OCI-LY1 (cell line): ENCODE results near the gene SYDE2.
"Not testable (repeated sequence)": the region's sequence is repeated elsewhere in the genome, so short reads cannot be mapped to it uniquely, and the experiment has no call there.

Experiments
- H2AFZ ChIP-seq: fragments of 200-600 bp; sonication (generic), shearing (Covaris generic); 2 replicates; pipeline ENCODE4 v1.6.0; 2014; ENCODE audit warnings: antibody characterized with exemption, mild to moderate bottlenecking, low read length
- H3F3A ChIP-seq: fragments of 200-600 bp; sonication (generic), shearing (Covaris generic); 2 replicates; pipeline ENCODE4 v1.6.0; 2014; ENCODE audit warnings: mild to moderate bottlenecking, antibody characterized with exemption, low read length, moderate library complexity; ENCODE audit not compliant: insufficient read depth
- H3K27ac ChIP-seq: fragments of 200-600 bp; sonication (generic); 2 replicates; pipeline ENCODE4 v1.5.1; 2014; ENCODE audit warnings: low read length, mixed run types, mild to moderate bottlenecking, low read depth; ENCODE audit not compliant: poor library complexity, severe bottlenecking
- H3K27me3 ChIP-seq: fragments of 200-600 bp; sonication (generic); 2 replicates; pipeline ENCODE4 v1.6.0; 2014; ENCODE audit warnings: antibody characterized with exemption, mild to moderate bottlenecking, low read length, moderate library complexity; ENCODE audit not compliant: insufficient read depth
- H3K36me3 ChIP-seq: fragments of 200-600 bp; sonication (generic); 2 replicates; pipeline ENCODE4 v1.6.1; 2014; ENCODE audit warnings: mild to moderate bottlenecking, antibody characterized with exemption, low read length, moderate library complexity, mixed read lengths; ENCODE audit not compliant: insufficient read depth
- H3K4me1 ChIP-seq: fragments of 200-600 bp; sonication (generic); 2 replicates; pipeline ENCODE4 v1.5.1; 2014; ENCODE audit warnings: mild to moderate bottlenecking, low read length, moderate library complexity; ENCODE audit not compliant: insufficient read depth, severe bottlenecking
- H3K4me2 ChIP-seq: fragments of 200-600 bp; sonication (generic), shearing (Covaris generic); 2 replicates; pipeline ENCODE4 v1.6.1; 2014; ENCODE audit warnings: low read length
- H3K4me3 ChIP-seq: fragments of 200-600 bp; sonication (generic); 2 replicates; pipeline ENCODE4 v1.5.1; 2014; ENCODE audit warnings: low read length, low read depth, mild to moderate bottlenecking, mixed read lengths; ENCODE audit not compliant: poor library complexity, severe bottlenecking
- H3K79me2 ChIP-seq: fragments of 200-600 bp; shearing (Covaris generic); 2 replicates; pipeline ENCODE4 v1.6.1; 2016; ENCODE audit warnings: mixed run types, low read length, mixed read lengths; ENCODE audit not compliant: insufficient read depth
- H3K9ac ChIP-seq: fragments of 200-600 bp; sonication (generic), shearing (Covaris generic); 2 replicates; pipeline ENCODE4 v1.6.1; 2014; ENCODE audit warnings: mild to moderate bottlenecking, low read length, mixed read lengths
- H3K9me2 ChIP-seq: fragments of 200-600 bp; sonication (generic), shearing (Covaris generic); 2 replicates; pipeline ENCODE4 v1.6.1; 2014; ENCODE audit warnings: low read depth, mild to moderate bottlenecking, low read length, mixed read lengths
- H3K9me3 ChIP-seq: fragments of 200-600 bp; shearing (Covaris generic); 2 replicates; pipeline ENCODE4 v1.6.1; 2014; ENCODE audit warnings: low read length, mixed read lengths
- H4K20me1 ChIP-seq: fragments of 200-600 bp; sonication (generic), shearing (Covaris generic); 2 replicates; pipeline ENCODE4 v1.6.0; 2016; ENCODE audit warnings: mild to moderate bottlenecking, low read length; ENCODE audit not compliant: insufficient read depth
- CTCF ChIP-seq: fragments of 200-600 bp; sonication (generic), shearing (Covaris generic); IDR thresholded peaks from 2 replicates; pipeline ENCODE4 v1.5.1; 2017; ENCODE audit warnings: mild to moderate bottlenecking, antibody characterized with exemption, low read length, moderate library complexity, mixed read lengths
- EZH2 ChIP-seq: fragments of 200-600 bp; sonication (generic), shearing (Covaris generic); IDR thresholded peaks from 2 replicates; pipeline ENCODE4 v1.8.0; 2017; ENCODE audit warnings: borderline replicate concordance, mixed run types, mild to moderate bottlenecking, antibody characterized with exemption, low read length, moderate library complexity, mixed read lengths

Gene SYDE2

GRCh38 chr1:85148524-85149250, 52.1 kb downstream of the SYDE2 start:
- Histone ChIP-seq H2AFZ (no peak overlapping the region), H3K4me3 (no peak overlapping the region), H3K4me2 (no peak overlapping the region), H3K9me3 (no peaks in the 10 kb centered on the region), H3K4me1 (no peaks in the 10 kb centered on the region), H3F3A (no peaks in the 10 kb centered on the region), H3K27ac (no peak overlapping the region), H3K9ac (no peak overlapping the region), H4K20me1 (no peaks in the 10 kb centered on the region), H3K36me3 (no peaks in the 10 kb centered on the region), H3K27me3 (no peaks in the 10 kb centered on the region), H3K79me2 (no peaks in the 10 kb centered on the region), H3K9me2 (no peaks in the 10 kb centered on the region)
- no peak for TF ChIP-seq CTCF
- TF ChIP-seq EZH2, result no peak

GRCh38 chr1:85146972-85147359, 53.9 kb downstream of the SYDE2 start:
- H3K9ac ChIP-seq, result no peak overlapping the region
- no peaks in the 10 kb centered on the region for H3K27me3 ChIP-seq
- H3K36me3 ChIP-seq, result no peaks in the 10 kb centered on the region
- no peaks in the 10 kb centered on the region for H3K79me2 ChIP-seq
- no peaks in the 10 kb centered on the region for H4K20me1 ChIP-seq
- TF ChIP-seq CTCF (no peak), EZH2 (no peak)
- no peak overlapping the region for H3K4me3 ChIP-seq
- no peaks in the 10 kb centered on the region for H3F3A ChIP-seq
- no peaks in the 10 kb centered on the region for H3K4me1 ChIP-seq
- H3K9me3 ChIP-seq, result no peaks in the 10 kb centered on the region
- no peak overlapping the region for H3K27ac ChIP-seq
- H3K4me2 ChIP-seq, result no peak overlapping the region
- H3K9me2 ChIP-seq, result no peaks in the 10 kb centered on the region
- H2AFZ ChIP-seq, result no peak overlapping the region

GRCh38 chr1:85146298-85146971, 54.4 kb downstream of the SYDE2 start:
- not testable (repeated sequence) for H2AFZ ChIP-seq, H3K9me2 ChIP-seq, H3K4me3 ChIP-seq, H3K9me3 ChIP-seq, H4K20me1 ChIP-seq, H3K9ac ChIP-seq, H3K4me2 ChIP-seq, H3K36me3 ChIP-seq, H3K4me1 ChIP-seq, H3K27ac ChIP-seq, H3K27me3 ChIP-seq, H3K79me2 ChIP-seq, H3F3A ChIP-seq

GRCh38 chr1:85144351-85144750, 56.5 kb downstream of the SYDE2 start:
- no peak for TF ChIP-seq CTCF
- TF ChIP-seq EZH2, result no peak
- Histone ChIP-seq H3F3A (no peaks in the 10 kb centered on the region), H3K36me3 (no peaks in the 10 kb centered on the region), H3K4me1 (no peaks in the 10 kb centered on the region), H3K4me2 (no peak overlapping the region), H3K79me2 (no peaks in the 10 kb centered on the region), H3K9ac (no peak overlapping the region), H3K4me3 (no peak overlapping the region), H2AFZ (no peak overlapping the region), H4K20me1 (no peaks in the 10 kb centered on the region), H3K27ac (no peak overlapping the region), H3K27me3 (no peaks in the 10 kb centered on the region), H3K9me3 (no peaks in the 10 kb centered on the region), H3K9me2 (no peaks in the 10 kb centered on the region)
